ENCODE measurements around the gene NOTCH1. TPM values are rescaled to one million over a fixed set of nuclear protein-coding genes. Genes with fewer than 3 reads are reported as not detected.
A peak's percentile ranks its signal among the peaks of the same experiment; 100 is the strongest.

NOTCH1 gene
- total and polyA plus RNA-seq, 8 donors, result 1.4 to 338 (median 19.1) TPM

- intact Hi-C loops (cut with DNase I; ENCODE audit: low total_unique reads), result no loop called here
- no peaks in the 10 kb centered on the region for H3K9me3 ChIP-seq
- no peak overlapping the region for H3K4me3 ChIP-seq
- H3K4me1 ChIP-seq, result peaks cover 27 to 75% (median 50%) of the 10 kb centered on the region in 4 donors
- H3K27ac ChIP-seq, result peak overlapping the region in 4 of 5 donors; percentile 4 to 98 (median 96)
- WGBS, 5 donors, result 80 to 93% (median 87%) methylated on average over 8 to 14 of the region's 14 CpGs
- DNase-seq, result no peak
- H3K27me3 ChIP-seq, result no peaks in the 10 kb centered on the region
- no peak for TF ChIP-seq POLR2A (IDR thresholded peaks at IDR 0.05)
- TF ChIP-seq, protein P1, sequence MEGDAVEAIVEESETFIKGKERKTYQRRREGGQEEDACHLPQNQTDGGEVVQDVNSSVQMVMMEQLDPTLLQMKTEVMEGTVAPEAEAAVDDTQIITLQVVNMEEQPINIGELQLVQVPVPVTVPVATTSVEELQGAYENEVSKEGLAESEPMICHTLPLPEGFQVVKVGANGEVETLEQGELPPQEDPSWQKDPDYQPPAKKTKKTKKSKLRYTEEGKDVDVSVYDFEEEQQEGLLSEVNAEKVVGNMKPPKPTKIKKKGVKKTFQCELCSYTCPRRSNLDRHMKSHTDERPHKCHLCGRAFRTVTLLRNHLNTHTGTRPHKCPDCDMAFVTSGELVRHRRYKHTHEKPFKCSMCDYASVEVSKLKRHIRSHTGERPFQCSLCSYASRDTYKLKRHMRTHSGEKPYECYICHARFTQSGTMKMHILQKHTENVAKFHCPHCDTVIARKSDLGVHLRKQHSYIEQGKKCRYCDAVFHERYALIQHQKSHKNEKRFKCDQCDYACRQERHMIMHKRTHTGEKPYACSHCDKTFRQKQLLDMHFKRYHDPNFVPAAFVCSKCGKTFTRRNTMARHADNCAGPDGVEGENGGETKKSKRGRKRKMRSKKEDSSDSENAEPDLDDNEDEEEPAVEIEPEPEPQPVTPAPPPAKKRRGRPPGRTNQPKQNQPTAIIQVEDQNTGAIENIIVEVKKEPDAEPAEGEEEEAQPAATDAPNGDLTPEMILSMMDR (IDR thresholded peaks at IDR 0.05), result no peak
- TF ChIP-seq POLR2AphosphoS5 (IDR thresholded peaks at IDR 0.05), result no peak
- no peak for TF ChIP-seq EP300 (IDR thresholded peaks at IDR 0.05)
- no peaks in the 10 kb centered on the region for H3K36me3 ChIP-seq
Observed at GRCh38 chr9:136553581-136553980, 7.7 kb upstream of the NOTCH1 start.

GRCh38 chr9:136552117-136552703, 6.4 kb upstream of the NOTCH1 start:
- no peak for TF ChIP-seq POLR2A (IDR thresholded peaks at IDR 0.05)
- TF ChIP-seq POLR2AphosphoS5 (IDR thresholded peaks at IDR 0.05), result peak in 1 of 3 donors; percentile 38
- Histone ChIP-seq H3K36me3 (no peaks in the 10 kb centered on the region), H3K9me3 (no peaks in the 10 kb centered on the region), H3K4me3 (peak overlapping the region in 3 of 4 donors; percentile 1 to 17 (median 3)), H3K27ac (peak overlapping the region in 4 of 5 donors; percentile 83 to 98 (median 96)), H3K4me1 (peaks cover 34 to 82% (median 58%) of the 10 kb centered on the region in 4 donors), H3K27me3 (no peaks in the 10 kb centered on the region)
- 51 to 67% (median 53%) methylated on average over 22 of the region's 22 CpGs for WGBS, 5 donors
- intact Hi-C loops (cut with DNase I; ENCODE audit: low total_unique reads), result no loop called here
- peak in 1 of 2 donors; percentile 72 for DNase-seq

DNA sequence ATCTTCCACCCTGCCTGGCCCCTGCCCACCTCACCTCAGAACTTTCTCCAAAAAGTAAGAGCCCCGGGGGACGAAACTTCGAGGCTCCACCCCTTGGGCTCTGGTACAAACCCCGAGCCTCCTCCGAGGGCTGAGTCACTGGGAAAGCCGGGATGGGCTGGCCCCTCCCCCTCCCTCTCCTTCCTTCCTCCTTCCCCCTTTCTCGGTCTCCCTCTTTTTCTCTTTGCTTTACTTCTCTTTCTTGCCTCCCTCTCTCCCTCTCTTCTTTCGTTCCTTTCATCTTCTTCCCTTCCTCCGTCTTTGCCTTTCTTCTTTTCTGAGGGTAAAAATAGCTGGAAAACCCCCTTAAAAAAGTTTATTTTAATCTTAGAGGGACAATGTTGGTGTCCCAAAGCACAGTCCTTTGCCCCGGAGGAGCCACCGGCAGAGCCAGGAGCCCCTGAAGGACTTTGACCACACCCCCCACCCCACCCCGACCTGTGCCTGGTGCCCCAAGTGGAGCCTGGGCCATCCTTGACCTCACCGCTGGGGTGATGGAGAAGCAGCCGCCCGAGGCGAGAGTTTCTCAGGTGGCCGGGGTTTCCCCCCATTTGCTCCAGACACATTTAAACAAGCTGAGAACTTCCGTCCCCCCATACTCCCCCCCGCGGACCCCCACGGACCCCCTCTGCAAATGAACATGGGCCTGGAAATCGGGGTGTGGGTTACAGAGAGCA, 5.7 kb upstream of the NOTCH1 start:
- intact Hi-C loops (cut with DNase I; ENCODE audit: low total_unique reads), result no loop called here
- peaks cover 40 to 89% (median 62%) of the 10 kb centered on the region in 4 donors for H3K4me1 ChIP-seq
- H3K36me3 ChIP-seq, result no peaks in the 10 kb centered on the region
- H3K9me3 ChIP-seq, result no peaks in the 10 kb centered on the region
- TF ChIP-seq POLR2AphosphoS5 (IDR thresholded peaks at IDR 0.05) (no peak), POLR2A (IDR thresholded peaks at IDR 0.05) (no peak), EP300 (IDR thresholded peaks at IDR 0.05) (no peak)
- TF ChIP-seq, protein P1 (IDR thresholded peaks at IDR 0.05), result no peak
- WGBS, 5 donors, result 23 to 40% (median 34%) methylated on average over 21 to 22 of the region's 22 CpGs
- H3K27me3 ChIP-seq, result no peaks in the 10 kb centered on the region
- H3K27ac ChIP-seq, result peak overlapping the region in 4 of 5 donors; percentile 83 to 98 (median 96)
- H3K4me3 ChIP-seq, result peak overlapping the region in 3 of 4 donors; percentile 1 to 17 (median 3)
- peak; percentile 64 to 85 for DNase-seq

GRCh38 chr9:136550439-136551289, 4.8 kb upstream of the NOTCH1 start:
- TF ChIP-seq POLR2AphosphoS5 (IDR thresholded peaks at IDR 0.05) (no peak), POLR2A (IDR thresholded peaks at IDR 0.05) (no peak), EP300 (IDR thresholded peaks at IDR 0.05) (no peak)
- TF ChIP-seq, protein P1 (IDR thresholded peaks at IDR 0.05), result no peak
- peak overlapping the region in 4 of 5 donors; percentile 83 to 98 (median 96) for H3K27ac ChIP-seq
- H3K4me3 ChIP-seq, result peak overlapping the region in 2 of 4 donors; percentile 17 to 90
- 67 to 86% (median 85%) methylated on average over 8 to 13 of the region's 13 CpGs for WGBS, 5 donors
- no peak for DNase-seq
- no peaks in the 10 kb centered on the region for H3K36me3 ChIP-seq
- intact Hi-C loops (cut with DNase I; ENCODE audit: low total_unique reads), result no loop called here
- no peaks in the 10 kb centered on the region for H3K9me3 ChIP-seq
- H3K4me1 ChIP-seq, result peaks cover 45 to 94% (median 66%) of the 10 kb centered on the region in 4 donors
- no peaks in the 10 kb centered on the region for H3K27me3 ChIP-seq
